Heart right ventricle (tissue), 16 donors: ENCODE data around the gene LHFPL3. TPM values are rescaled to one million over a fixed set of nuclear protein-coding genes. Genes with fewer than 3 reads are reported as not detected.
"Not testable (repeated sequence)": the region's sequence is repeated elsewhere in the genome, so short reads cannot be mapped to it uniquely, and the experiment has no call there.

Experiments used
- ATAC-seq, 8 donors: fragments of 200-7000 bp; cut with Tn5 transposase; one replicate each; pipeline ENCODE4 v1.9.1; 2020; ENCODE audit warnings: mild to moderate bottlenecking in 8 of 8, moderate library complexity in 8 of 8, moderate number of reproducible peaks in 1 of 8
- DNase-seq, 2 donors: peaks; one replicate each; pipeline ENCODE4 v3.0.0-alpha.2; 2020
- H3K27ac ChIP-seq, 10 donors: fragments of 200-600 bp; sonication (generic) in 2 of 10; one replicate each; pipeline versions ENCODE4 v1.5.0 to v1.8.0; 2020 to 2022; ENCODE audit warnings: mild to moderate bottlenecking in 3 of 10
- H3K27me3 ChIP-seq, 7 donors: fragments of 200-600 bp; one replicate each; pipeline ENCODE4 v1.8.0; 2021 to 2022; ENCODE audit warnings: mild to moderate bottlenecking in 2 of 7
- H3K36me3 ChIP-seq, 9 donors: fragments of 200-600 bp; sonication (generic) in 1 of 9; one replicate each; pipeline versions ENCODE4 v1.5.0 to v1.8.0; 2020 to 2022; ENCODE audit warnings: mild to moderate bottlenecking in 2 of 9
- H3K4me1 ChIP-seq, 9 donors: fragments of 200-600 bp; sonication (generic) in 1 of 9; one replicate each; pipeline versions ENCODE4 v1.5.0 to v1.8.0; 2020 to 2022; ENCODE audit warnings: mild to moderate bottlenecking in 4 of 9
- H3K4me3 ChIP-seq, 10 donors: fragments of 200-600 bp; sonication (generic) in 2 of 10; one replicate each; pipeline versions ENCODE4 v1.5.0 to v1.8.0; 2020 to 2022; ENCODE audit warnings: mild to moderate bottlenecking in 7 of 10, moderate library complexity in 2 of 10
- H3K9me3 ChIP-seq, 11 donors: fragments of 200-600 bp in 10 of 11; sonication (generic) in 2 of 11; one replicate each; pipeline versions ENCODE4 v1.5.0 to v1.8.0; 2013 to 2022; ENCODE audit warnings: mild to moderate bottlenecking in 2 of 11, control low read depth in 1 of 11, moderate library complexity in 1 of 11
- WGBS, 2 donors: extraction: QIAGEN DNeasy Blood & Tissue Kit; methylation state at CpG; one replicate each; pipeline ENCODE4 v1.1.7; 2013; ENCODE audit warnings: inconsistent platforms in 1 of 2; 5-methylcytosine and 5-hydroxymethylcytosine counted together
- intact Hi-C, 10 donors: fragments of 100-400 bp; cut with DNase I; formaldehyde crosslinking; loops; one replicate each; pipeline versions ENCODE4 v1.11.1 to v1.14.2; 2022
- polyA plus RNA-seq, 2 donors: library from polyadenylated mRNA; stranded (reverse); fragments of 200-250 nt; gene quantifications; one replicate each; pipeline ENCODE4 v1.2.3, GENCODE V29; 2013
- total RNA-seq, 10 donors: library from RNA; stranded (reverse); fragmentation: NEBNext Ultra II Directional in 3 of 10; extraction: Animal tissue kit (Norgen Biotek cat#: 25700) in 3 of 10; gene quantifications; one replicate each; pipeline versions ENCODE4 v1.2.1 to v1.2.4, GENCODE V29; 2021 to 2023
- TF ChIP-seq, protein P1 (sequence below), 9 donors: fragments of 200-600 bp; sonication (generic) in 2 of 9; IDR thresholded peaks; one replicate each; pipeline versions ENCODE4 v1.5.0 to v1.8.0; 2021 to 2022; ENCODE audit warnings: antibody characterized with exemption in 9 of 9, mild to moderate bottlenecking in 5 of 9, moderate library complexity in 1 of 9
- donor health status: Arrhythmogenic right ventricular cardiomyopathy.
- donor health status: ischemic (EF 13 %, LVEDD 7.1; RV severe dilation, severe dysfunction).
- donor health status: healthy with polysubstance abuse.
- donor health status: DM: no; HTN: yes; CAD: no.
- donor health status: DM: no; HTN: no; CAD: no.
- donor health status: ischemic (EF 25% LVEDD 6.9; RV normal size, moderate dysfunction).
- donor health status: ischemic (EF 25% LVEDD 5.7; RV mildly dilated, moderate dysfunction).
- donor health status: healthy.
- donor health status: DM: yes; HTN: yes; CAD: no.
- donor health status: Ischemic cardiomyopathy.
- donor health status: ischemic (EF 35%, LVEDD 5.7; RV mildly dilated, moderate dysfunction).
- donor health status: nonischemic (EF 11% LVEDD 7.7; RV severe dilation, severe dysfunction).
- donor health status: DM: yes; HTN: yes; CAD: no.
- donor health status: PGD.
- donor health status: ischemic (EF 29% LVEDD 5.4; RV normal size, mild dysfunction).
- donor health status: nonischemic (EF 23%, LVEDD 6.1; RV moderate dilation, normal function).

LHFPL3 gene
- total and polyA plus RNA-seq, 12 donors = not detected

DNA sequence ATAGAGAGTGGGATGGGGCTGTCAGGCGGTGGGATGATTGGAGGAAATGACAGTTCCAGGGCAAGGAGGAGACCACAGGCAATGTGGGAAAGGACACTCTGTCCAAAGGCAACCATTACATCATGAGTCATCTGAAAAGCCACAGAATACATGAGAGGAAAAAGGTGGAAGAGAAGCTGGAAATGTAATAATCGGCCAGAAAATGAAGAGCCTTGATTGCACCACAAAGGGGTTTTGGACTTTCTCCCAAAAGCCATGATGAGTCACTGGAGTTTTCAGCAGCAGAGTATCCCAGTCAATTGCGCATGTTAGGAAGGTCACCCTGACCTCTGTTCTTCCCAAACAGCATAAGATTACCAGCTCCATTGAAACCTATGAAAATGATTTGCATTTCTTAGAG is 222.0 kb downstream of the LHFPL3 start:
- no peak for ATAC-seq
- H3K9me3 ChIP-seq = peaks cover 0 to 3% (median 0%) of the 10 kb centered on the region in 11 donors
- no peak overlapping the region for H3K4me3 ChIP-seq
- no peaks in the 10 kb centered on the region for H3K27me3 ChIP-seq
- H3K27ac ChIP-seq = no peak overlapping the region
- 68 to 79% methylated on average over 3 of the region's 3 CpGs for WGBS, 2 donors
- no peaks in the 10 kb centered on the region for H3K4me1 ChIP-seq
- no peaks in the 10 kb centered on the region for H3K36me3 ChIP-seq
- intact Hi-C loops = no loop called here
- TF ChIP-seq, protein P1, sequence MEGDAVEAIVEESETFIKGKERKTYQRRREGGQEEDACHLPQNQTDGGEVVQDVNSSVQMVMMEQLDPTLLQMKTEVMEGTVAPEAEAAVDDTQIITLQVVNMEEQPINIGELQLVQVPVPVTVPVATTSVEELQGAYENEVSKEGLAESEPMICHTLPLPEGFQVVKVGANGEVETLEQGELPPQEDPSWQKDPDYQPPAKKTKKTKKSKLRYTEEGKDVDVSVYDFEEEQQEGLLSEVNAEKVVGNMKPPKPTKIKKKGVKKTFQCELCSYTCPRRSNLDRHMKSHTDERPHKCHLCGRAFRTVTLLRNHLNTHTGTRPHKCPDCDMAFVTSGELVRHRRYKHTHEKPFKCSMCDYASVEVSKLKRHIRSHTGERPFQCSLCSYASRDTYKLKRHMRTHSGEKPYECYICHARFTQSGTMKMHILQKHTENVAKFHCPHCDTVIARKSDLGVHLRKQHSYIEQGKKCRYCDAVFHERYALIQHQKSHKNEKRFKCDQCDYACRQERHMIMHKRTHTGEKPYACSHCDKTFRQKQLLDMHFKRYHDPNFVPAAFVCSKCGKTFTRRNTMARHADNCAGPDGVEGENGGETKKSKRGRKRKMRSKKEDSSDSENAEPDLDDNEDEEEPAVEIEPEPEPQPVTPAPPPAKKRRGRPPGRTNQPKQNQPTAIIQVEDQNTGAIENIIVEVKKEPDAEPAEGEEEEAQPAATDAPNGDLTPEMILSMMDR (IDR thresholded peaks at IDR 0.05) = no peak
- no peak for DNase-seq

DNA sequence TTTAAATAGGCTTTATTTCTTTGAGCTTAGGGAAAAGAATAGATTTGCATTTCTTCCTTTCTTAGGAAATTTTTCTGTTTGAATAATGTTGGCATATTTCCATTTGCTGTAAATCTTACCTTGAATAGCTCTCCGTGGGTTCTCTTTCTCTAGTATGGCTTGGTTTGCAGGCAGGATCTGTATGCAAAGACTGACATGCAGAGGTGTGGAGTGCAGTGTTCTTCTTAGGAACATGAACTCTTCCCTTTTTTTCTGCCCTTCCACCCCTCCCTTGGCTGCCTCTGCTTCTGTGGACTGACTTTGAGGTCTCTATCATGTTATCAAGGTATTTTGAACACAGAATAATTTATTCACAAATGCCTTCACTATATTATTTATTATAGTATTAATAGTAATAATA is 222.8 kb downstream of the LHFPL3 start:
- no peak for DNase-seq
- 49 to 71% methylated on average over 1 of the region's 1 CpG for WGBS, 2 donors
- H3K4me3 ChIP-seq = no peak overlapping the region
- H3K9me3 ChIP-seq = peaks cover 0 to 3% (median 0%) of the 10 kb centered on the region in 11 donors
- no peak for ATAC-seq
- intact Hi-C loops = no loop called here
- H3K4me1 ChIP-seq = no peaks in the 10 kb centered on the region
- no peak overlapping the region for H3K27ac ChIP-seq
- no peaks in the 10 kb centered on the region for H3K27me3 ChIP-seq
- H3K36me3 ChIP-seq = no peaks in the 10 kb centered on the region
- TF ChIP-seq, protein P1 (IDR thresholded peaks at IDR 0.05) = no peak

DNA sequence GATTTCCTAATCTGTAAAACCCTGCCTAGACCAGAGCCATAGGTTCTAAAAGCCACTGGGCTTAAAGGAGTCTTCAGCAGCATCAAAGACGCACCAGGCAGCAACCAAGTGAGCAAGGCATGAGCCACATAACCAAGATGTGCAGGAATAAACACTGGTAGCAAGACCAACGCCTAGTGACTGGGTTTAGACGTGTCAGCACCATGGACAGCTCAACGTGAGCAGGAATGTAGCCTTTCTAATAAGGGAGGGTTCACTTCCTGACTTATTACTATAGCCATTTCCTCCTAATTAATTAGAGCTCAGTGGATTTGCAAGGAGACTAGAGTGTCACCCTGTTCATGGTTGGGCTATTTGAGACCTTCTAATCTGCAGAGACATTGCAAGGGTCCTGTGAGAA is 223.7 kb downstream of the LHFPL3 start:
- Histone ChIP-seq H3K27ac (no peak overlapping the region), H3K4me3 (no peak overlapping the region), H3K27me3 (no peaks in the 10 kb centered on the region), H3K36me3 (no peaks in the 10 kb centered on the region), H3K9me3 (peaks cover 0 to 9% (median 0%) of the 10 kb centered on the region in 11 donors), H3K4me1 (no peaks in the 10 kb centered on the region)
- WGBS, 2 donors = 7% methylated on average over 4 of the region's 4 CpGs
- DNase-seq = peak; percentile 15 to 16
- no peak for ATAC-seq
- TF ChIP-seq, protein P1 (IDR thresholded peaks at IDR 0.05) = no peak
- intact Hi-C loops = no loop called here

DNA sequence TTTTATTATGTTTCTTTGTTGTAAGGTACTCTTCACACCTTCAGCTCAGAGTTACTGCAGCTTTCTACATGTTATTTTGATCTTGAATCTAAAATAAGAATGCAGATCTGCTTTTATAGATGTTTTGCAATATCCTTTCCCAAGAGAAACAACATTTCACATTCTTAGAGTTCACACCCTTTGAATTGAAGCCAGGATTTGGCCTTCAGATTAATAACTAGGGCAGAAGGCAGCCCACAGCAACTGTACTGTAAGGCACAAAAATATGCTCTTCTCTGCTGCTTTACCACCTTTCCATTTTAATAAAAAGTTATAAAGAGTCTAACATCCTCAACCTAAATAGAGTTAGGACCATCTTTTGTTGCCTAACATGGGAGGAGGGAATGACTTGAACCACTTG is 224.7 kb downstream of the LHFPL3 start:
- no peak overlapping the region for H3K27ac ChIP-seq
- H3K9me3 ChIP-seq = peaks cover 0 to 11% (median 0%) of the 10 kb centered on the region in 11 donors
- intact Hi-C loops = no loop called here
- DNase-seq (no peak), ATAC-seq (no peak)
- no peaks in the 10 kb centered on the region for H3K4me1 ChIP-seq
- H3K27me3 ChIP-seq = no peaks in the 10 kb centered on the region
- H3K4me3 ChIP-seq = no peak overlapping the region
- TF ChIP-seq, protein P1 (IDR thresholded peaks at IDR 0.05) = no peak
- no peaks in the 10 kb centered on the region for H3K36me3 ChIP-seq

DNA sequence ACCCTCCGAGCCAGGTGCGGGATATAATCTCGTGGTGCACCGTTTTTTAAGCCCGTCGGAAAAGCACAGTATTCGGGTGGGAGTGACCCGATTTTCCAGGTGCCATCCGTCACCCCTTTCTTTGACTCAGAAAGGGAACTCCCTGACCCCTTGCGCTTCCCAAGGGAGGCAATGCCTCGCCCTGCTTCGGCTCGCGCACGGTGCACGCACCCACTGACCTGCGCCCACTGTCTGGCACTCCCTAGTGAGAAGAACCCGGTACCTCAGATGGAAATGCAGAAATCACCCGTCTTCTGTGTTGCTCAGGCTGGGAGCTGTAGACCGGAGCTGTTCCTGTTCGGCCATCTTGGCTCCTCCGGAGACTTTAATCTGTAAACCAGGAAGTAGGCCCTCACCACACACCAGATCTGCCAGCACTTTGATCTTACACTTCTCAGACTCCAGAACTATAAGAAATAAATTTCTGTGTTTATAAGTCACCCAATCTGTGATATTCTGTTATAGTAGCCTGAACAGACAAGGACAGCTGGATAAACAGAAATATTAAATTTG is 235.0 kb downstream of the LHFPL3 start:
- H3K27me3 ChIP-seq, DNase-seq, H3K27ac ChIP-seq, H3K36me3 ChIP-seq, ATAC-seq, H3K4me1 ChIP-seq, H3K9me3 ChIP-seq, intact Hi-C loops, H3K4me3 ChIP-seq: not testable (repeated sequence)
- WGBS, 2 donors = 87 to 89% methylated on average over 19 to 22 of the region's 22 CpGs
